ENCODE measurements around the gene TMEM178B. TPM values are rescaled to one million over a fixed set of nuclear protein-coding genes. Genes with fewer than 3 reads are reported as not detected.

TMEM178B gene
- total and polyA plus RNA-seq, 3 experiments from 2014 or later, result 0.02 to 1.1 (median 0.97) TPM

DNA sequence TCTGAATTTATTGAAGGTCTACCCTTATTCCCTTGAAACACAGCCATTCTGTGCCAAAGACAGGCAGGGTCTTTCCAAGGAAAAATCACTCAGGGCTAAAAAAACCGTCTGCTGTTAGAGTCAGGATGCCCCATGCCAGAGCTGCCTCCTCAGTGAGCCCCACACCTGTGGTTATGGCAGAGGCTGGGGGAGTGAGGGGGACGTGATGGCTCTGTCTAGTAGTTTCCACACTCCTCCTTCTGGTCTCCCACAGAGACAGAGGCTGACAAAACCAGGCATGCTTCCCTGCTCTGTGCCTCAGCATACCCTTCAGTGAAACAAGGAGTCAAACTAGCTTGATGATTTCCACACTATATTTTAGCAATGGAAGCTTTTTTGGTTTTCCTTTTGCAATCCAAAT is 365.3 kb downstream of the TMEM178B start:
- H3K9me3 Mint-ChIP-seq, result no peaks in the 10 kb centered on the region
- H3K36me3 Mint-ChIP-seq, result no peaks in the 10 kb centered on the region
- no peak overlapping the region for H3K4me3 Mint-ChIP-seq
- Histone ChIP-seq H3K4me1 (ENCODE audit: insufficient read depth, low read length) (no peaks in the 10 kb centered on the region), H3K27ac (ENCODE audit: low read depth, low read length) (no peak overlapping the region), H3K36me3 (ENCODE audit: insufficient read depth, low read length) (no peaks in the 10 kb centered on the region), H3K4me3 (ENCODE audit: low read length) (no peak overlapping the region), H3K9me3 (ENCODE audit: low read length) (no peaks in the 10 kb centered on the region), H3K27me3 (ENCODE audit: insufficient read depth, low read length, poor library complexity, severe bottlenecking) (no peaks in the 10 kb centered on the region)
- CTCF ChIA-PET, result no interaction called here
- POLR2A ChIA-PET, result no interaction called here
- DNase-seq, result no peak
- H3K4me1 Mint-ChIP-seq, result no peaks in the 10 kb centered on the region
- H3K27ac Mint-ChIP-seq, result no peak overlapping the region
- H3K27me3 Mint-ChIP-seq, result peaks cover 5 to 7% of the 10 kb centered on the region in 2 donors

DNA sequence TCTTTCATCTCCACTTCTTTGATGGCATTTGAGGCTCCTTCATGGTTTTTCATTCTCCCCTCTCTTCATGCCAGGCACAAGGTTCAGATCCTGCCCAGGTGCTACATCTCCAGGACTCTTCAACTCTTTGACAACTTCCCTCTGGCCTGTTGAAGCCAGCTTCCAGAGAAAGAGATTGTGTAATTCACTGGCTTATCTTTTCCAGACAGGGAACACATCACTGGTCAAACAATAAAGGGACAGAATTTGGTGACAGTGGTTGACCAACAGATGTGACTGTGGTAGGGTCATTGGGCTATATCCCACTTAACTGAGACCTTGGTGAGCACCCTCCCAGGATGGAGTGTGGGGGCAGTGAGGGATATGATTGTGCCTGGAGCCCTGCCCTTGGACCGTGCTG is 365.9 kb downstream of the TMEM178B start:
- Mint-ChIP-seq H3K4me1 (no peaks in the 10 kb centered on the region), H3K27me3 (peaks cover 4 to 7% of the 10 kb centered on the region in 2 donors), H3K4me3 (no peak overlapping the region), H3K36me3 (no peaks in the 10 kb centered on the region), H3K9me3 (no peaks in the 10 kb centered on the region), H3K27ac (no peak overlapping the region)
- no peak for DNase-seq
- POLR2A ChIA-PET, result no interaction called here
- CTCF ChIA-PET, result no interaction called here
- H3K36me3 ChIP-seq (ENCODE audit: insufficient read depth, low read length), result no peaks in the 10 kb centered on the region
- no peaks in the 10 kb centered on the region for H3K9me3 ChIP-seq (ENCODE audit: low read length)
- H3K4me3 ChIP-seq (ENCODE audit: low read length), result no peak overlapping the region
- no peaks in the 10 kb centered on the region for H3K27me3 ChIP-seq (ENCODE audit: insufficient read depth, low read length, poor library complexity, severe bottlenecking)
- no peaks in the 10 kb centered on the region for H3K4me1 ChIP-seq (ENCODE audit: insufficient read depth, low read length)
- H3K27ac ChIP-seq (ENCODE audit: low read depth, low read length), result no peak overlapping the region

DNA sequence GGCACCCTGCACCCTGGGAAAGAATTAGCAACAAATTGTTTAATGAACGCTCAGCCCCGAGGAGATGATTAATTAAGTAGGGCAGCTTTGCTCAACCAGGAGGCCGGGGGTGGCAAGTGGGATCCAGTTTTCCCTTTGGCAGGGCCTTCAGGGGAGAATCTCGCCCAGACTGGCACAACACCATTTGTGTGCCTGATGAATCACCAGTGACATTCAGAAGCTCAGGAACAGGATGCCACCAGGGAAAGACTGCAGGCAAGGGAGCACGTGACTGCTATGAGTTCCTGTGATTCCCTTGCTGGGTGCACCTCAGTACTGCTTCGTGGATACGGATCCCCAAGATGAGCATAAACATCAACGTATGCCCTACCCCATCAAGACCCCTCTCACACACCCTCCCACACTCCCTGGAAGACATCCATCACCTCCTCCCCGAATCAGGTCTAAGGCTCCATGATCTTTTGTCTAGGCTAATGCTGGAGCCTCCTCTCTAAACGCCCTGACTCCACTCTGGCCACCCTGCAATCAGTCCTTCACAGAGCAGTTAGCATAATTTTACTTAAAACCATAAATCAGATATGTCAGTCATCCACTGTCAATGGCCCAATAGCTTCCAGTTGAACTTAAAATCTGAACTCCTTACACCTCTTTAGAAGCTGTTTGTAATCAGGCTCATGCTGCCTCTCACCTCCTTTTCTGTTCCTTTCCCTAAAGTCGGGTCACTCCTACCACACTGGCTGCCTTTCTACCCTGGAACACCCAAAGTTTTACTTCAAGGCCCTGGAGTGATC is 368.2 kb downstream of the TMEM178B start:
- no peak overlapping the region for H3K27ac Mint-ChIP-seq
- H3K4me3 ChIP-seq (ENCODE audit: low read length), result no peak overlapping the region
- no peaks in the 10 kb centered on the region for H3K4me1 ChIP-seq (ENCODE audit: insufficient read depth, low read length)
- no peaks in the 10 kb centered on the region for H3K36me3 Mint-ChIP-seq
- peaks cover 0 to 2% of the 10 kb centered on the region in 2 donors for H3K27me3 Mint-ChIP-seq
- no peak overlapping the region for H3K27ac ChIP-seq (ENCODE audit: low read depth, low read length)
- no peaks in the 10 kb centered on the region for H3K27me3 ChIP-seq (ENCODE audit: insufficient read depth, low read length, poor library complexity, severe bottlenecking)
- H3K9me3 Mint-ChIP-seq, result no peaks in the 10 kb centered on the region
- ChIA-PET POLR2A (no interaction called here), CTCF (no interaction called here)
- no peaks in the 10 kb centered on the region for H3K9me3 ChIP-seq (ENCODE audit: low read length)
- H3K36me3 ChIP-seq (ENCODE audit: insufficient read depth, low read length), result no peaks in the 10 kb centered on the region
- H3K4me1 Mint-ChIP-seq, result no peaks in the 10 kb centered on the region
- H3K4me3 Mint-ChIP-seq, result no peak overlapping the region
- DNase-seq, result no peak

DNA sequence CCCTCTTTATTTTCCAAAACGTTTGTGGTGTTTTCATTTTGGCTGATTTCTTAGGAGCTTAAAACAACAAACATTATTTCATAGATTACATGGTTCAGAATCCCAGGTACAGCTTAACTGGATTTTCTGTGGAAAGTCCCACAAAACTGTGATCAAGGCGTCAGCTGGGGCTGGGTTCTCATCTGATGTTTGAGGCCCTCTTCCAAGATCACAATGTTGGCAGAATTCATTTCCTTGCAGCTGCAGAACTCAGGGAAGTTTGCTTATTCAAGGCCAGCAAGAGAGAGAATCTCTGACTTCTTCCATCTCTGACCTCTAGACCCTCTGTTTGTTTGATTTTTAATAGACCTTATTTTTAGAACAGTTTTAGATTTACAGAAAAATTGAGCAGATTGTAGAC is 368.9 kb downstream of the TMEM178B start:
- Histone ChIP-seq H3K36me3 (ENCODE audit: insufficient read depth, low read length) (no peaks in the 10 kb centered on the region), H3K27ac (ENCODE audit: low read depth, low read length) (no peak overlapping the region), H3K27me3 (ENCODE audit: insufficient read depth, low read length, poor library complexity, severe bottlenecking) (no peaks in the 10 kb centered on the region), H3K9me3 (ENCODE audit: low read length) (no peaks in the 10 kb centered on the region), H3K4me3 (ENCODE audit: low read length) (no peak overlapping the region), H3K4me1 (ENCODE audit: insufficient read depth, low read length) (no peaks in the 10 kb centered on the region)
- POLR2A ChIA-PET, result no interaction called here
- no peaks in the 10 kb centered on the region for H3K9me3 Mint-ChIP-seq
- no peak overlapping the region for H3K4me3 Mint-ChIP-seq
- H3K36me3 Mint-ChIP-seq, result no peaks in the 10 kb centered on the region
- peaks cover 0 to 3% of the 10 kb centered on the region in 2 donors for H3K27me3 Mint-ChIP-seq
- no peaks in the 10 kb centered on the region for H3K4me1 Mint-ChIP-seq
- CTCF ChIA-PET, result no interaction called here
- no peak overlapping the region for H3K27ac Mint-ChIP-seq
- DNase-seq, result no peak

DNA sequence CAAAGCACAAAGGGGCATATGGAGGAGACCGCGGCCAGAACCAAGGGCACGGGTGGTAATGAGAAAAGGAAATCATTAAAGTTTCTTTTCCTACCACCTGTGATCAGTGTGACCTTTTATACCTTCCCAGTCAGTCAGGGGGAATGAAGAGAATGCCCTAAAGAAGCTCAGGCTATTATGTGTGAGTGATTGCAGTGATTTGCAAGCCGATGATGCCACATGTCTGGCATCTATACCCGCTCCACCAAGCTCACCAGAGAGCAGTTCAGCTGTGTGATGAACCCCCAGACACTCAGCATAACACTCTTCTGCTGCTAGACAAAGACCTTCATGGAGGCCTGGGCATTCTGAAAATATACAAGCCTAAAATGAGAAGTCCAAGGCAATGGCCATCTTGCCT is 371.1 kb downstream of the TMEM178B start:
- H3K9me3 Mint-ChIP-seq, result no peaks in the 10 kb centered on the region
- CTCF ChIA-PET, result no interaction called here
- no peaks in the 10 kb centered on the region for H3K36me3 Mint-ChIP-seq

DNA sequence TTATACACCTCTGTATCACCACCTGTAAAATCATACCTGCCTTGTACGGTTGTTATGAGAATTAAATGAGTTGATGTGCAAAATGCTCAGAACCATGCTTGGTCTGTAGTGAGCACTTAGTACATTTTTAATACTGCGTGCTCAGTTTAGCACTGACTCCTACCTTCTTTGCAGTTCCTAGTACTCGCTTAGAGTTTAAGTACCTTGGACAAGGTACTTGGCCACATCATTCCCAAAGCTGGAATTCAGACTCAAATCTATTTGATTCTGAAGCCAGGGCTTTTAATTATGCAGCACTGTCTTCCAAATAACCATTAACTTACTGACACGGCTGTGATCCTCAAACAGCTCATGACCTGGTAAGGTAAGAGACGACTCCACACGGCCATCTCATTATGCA is 377.4 kb downstream of the TMEM178B start:
- Mint-ChIP-seq H3K4me1 (peaks cover 0 to 5% (median 0%) of the 10 kb centered on the region in 3 donors), H3K36me3 (no peaks in the 10 kb centered on the region), H3K9me3 (no peaks in the 10 kb centered on the region), H3K27me3 (peaks cover 8 to 12% of the 10 kb centered on the region in 2 donors), H3K4me3 (no peak overlapping the region), H3K27ac (no peak overlapping the region)
- Histone ChIP-seq H3K36me3 (ENCODE audit: insufficient read depth, low read length) (no peaks in the 10 kb centered on the region), H3K4me3 (ENCODE audit: low read length) (no peak overlapping the region), H3K27me3 (ENCODE audit: insufficient read depth, low read length, poor library complexity, severe bottlenecking) (no peaks in the 10 kb centered on the region), H3K27ac (ENCODE audit: low read depth, low read length) (no peak overlapping the region), H3K9me3 (ENCODE audit: low read length) (no peaks in the 10 kb centered on the region), H3K4me1 (ENCODE audit: insufficient read depth, low read length) (no peaks in the 10 kb centered on the region)
- ChIA-PET POLR2A (no interaction called here), CTCF (no interaction called here)
- DNase-seq, result no peak

More for the DNA sequence above, 371.1 kb downstream of the TMEM178B start:
- Histone ChIP-seq H3K27me3 (ENCODE audit: insufficient read depth, low read length, poor library complexity, severe bottlenecking) (no peaks in the 10 kb centered on the region), H3K4me3 (ENCODE audit: low read length) (no peak overlapping the region), H3K9me3 (ENCODE audit: low read length) (no peaks in the 10 kb centered on the region), H3K4me1 (ENCODE audit: insufficient read depth, low read length) (no peaks in the 10 kb centered on the region), H3K36me3 (ENCODE audit: insufficient read depth, low read length) (no peaks in the 10 kb centered on the region), H3K27ac (ENCODE audit: low read depth, low read length) (no peak overlapping the region)
- H3K4me1 Mint-ChIP-seq, result peaks cover 0 to under 1% (median 0%) of the 10 kb centered on the region in 3 donors
- POLR2A ChIA-PET, result no interaction called here
- H3K4me3 Mint-ChIP-seq, result no peak overlapping the region
- no peak for DNase-seq
- no peak overlapping the region for H3K27ac Mint-ChIP-seq
- H3K27me3 Mint-ChIP-seq, result peaks cover 5 to 6% of the 10 kb centered on the region in 2 donors

DNA sequence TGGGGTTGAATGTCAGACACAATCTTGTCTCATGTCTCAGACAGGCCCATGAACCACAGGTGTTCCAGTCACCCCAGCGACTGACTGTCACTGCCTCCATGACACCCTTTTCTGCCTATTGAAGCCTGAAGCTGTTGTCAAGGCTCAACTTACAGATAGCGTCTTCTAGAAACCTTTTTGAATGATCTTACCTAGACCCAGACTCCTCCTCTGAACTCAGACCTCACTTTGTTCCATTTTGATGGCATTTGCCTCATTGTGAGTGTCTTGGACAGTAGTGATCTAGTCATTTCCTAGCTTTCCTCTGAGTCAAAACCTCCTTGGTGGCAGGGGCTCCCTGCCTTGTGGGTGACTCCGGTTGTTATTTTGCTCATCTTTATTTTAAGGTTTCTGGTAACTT is 379.0 kb downstream of the TMEM178B start:
- Histone ChIP-seq H3K27me3 (ENCODE audit: insufficient read depth, low read length, poor library complexity, severe bottlenecking) (no peaks in the 10 kb centered on the region), H3K36me3 (ENCODE audit: insufficient read depth, low read length) (no peaks in the 10 kb centered on the region), H3K27ac (ENCODE audit: low read depth, low read length) (no peak overlapping the region), H3K9me3 (ENCODE audit: low read length) (no peaks in the 10 kb centered on the region), H3K4me3 (ENCODE audit: low read length) (no peak overlapping the region), H3K4me1 (ENCODE audit: insufficient read depth, low read length) (no peaks in the 10 kb centered on the region)
- Mint-ChIP-seq H3K4me1 (peaks cover 0 to 5% (median 0%) of the 10 kb centered on the region in 3 donors), H3K9me3 (no peaks in the 10 kb centered on the region), H3K27ac (no peak overlapping the region), H3K4me3 (no peak overlapping the region), H3K36me3 (no peaks in the 10 kb centered on the region), H3K27me3 (peaks cover 7 to 12% of the 10 kb centered on the region in 2 donors)
- ChIA-PET CTCF (no interaction called here), POLR2A (no interaction called here)
- DNase-seq, result no peak

DNA sequence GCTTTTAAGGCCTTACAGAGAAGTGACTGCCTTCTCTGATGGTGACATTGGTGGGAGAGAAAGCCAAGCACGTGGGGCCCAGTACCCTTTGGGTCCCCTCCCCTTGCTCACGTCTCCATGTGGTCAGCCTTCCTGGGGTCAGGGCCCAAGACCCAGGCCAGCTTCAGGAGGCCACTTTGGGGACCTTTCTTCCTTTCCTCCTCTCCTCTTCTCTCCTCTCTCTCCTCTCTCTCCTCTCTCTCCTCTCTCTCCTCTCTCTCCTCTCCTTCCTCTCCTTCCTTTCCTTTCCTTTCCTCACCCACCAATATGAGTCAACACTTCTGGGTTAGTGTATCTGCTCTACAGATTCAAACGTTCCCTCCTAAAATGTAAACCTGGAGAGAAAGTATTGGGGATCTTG is 380.5 kb downstream of the TMEM178B start:
- Histone ChIP-seq H3K4me3 (ENCODE audit: low read length) (no peak overlapping the region), H3K27ac (ENCODE audit: low read depth, low read length) (no peak overlapping the region), H3K4me1 (ENCODE audit: insufficient read depth, low read length) (no peaks in the 10 kb centered on the region), H3K27me3 (ENCODE audit: insufficient read depth, low read length, poor library complexity, severe bottlenecking) (no peaks in the 10 kb centered on the region), H3K36me3 (ENCODE audit: insufficient read depth, low read length) (no peaks in the 10 kb centered on the region), H3K9me3 (ENCODE audit: low read length) (no peaks in the 10 kb centered on the region)
- ChIA-PET POLR2A (interaction anchor here (0.7 kb wide), 1 partner anchor 543 kb away, joined by 3 read pairs; no protein-coding TSS in a partner anchor), CTCF (no interaction called here)
- no peaks in the 10 kb centered on the region for H3K9me3 Mint-ChIP-seq
- H3K27ac Mint-ChIP-seq, result no peak overlapping the region
- peaks cover 6% of the 10 kb centered on the region in 2 donors for H3K27me3 Mint-ChIP-seq
- DNase-seq, result no peak
- H3K36me3 Mint-ChIP-seq, result no peaks in the 10 kb centered on the region
- H3K4me1 Mint-ChIP-seq, result peaks cover 0 to 5% (median 0%) of the 10 kb centered on the region in 3 donors
- H3K4me3 Mint-ChIP-seq, result no peak overlapping the region
